ENCODE results near the gene UTP14A. TPM values are rescaled to one million over a fixed set of nuclear protein-coding genes. Genes with fewer than 3 reads are reported as not detected.

The UTP14A gene
- polyA plus RNA-seq, 3 donors, result 13.3 to 17.4 (median 15.2) TPM

Other genes starting within 250 kb of the UTP14A start
- gene XPNPEP2, start 167.2 kb upstream of the UTP14A start, polyA plus RNA-seq, result 1 to 10 TPM in 2 of 3 donors, under 1 TPM in 1; 0.87 to 7.4 (median 6.4) TPM
- 10 to 100 TPM in 2 of 3 donors, 1 to 10 TPM in 1; 2.8 to 14.9 (median 10.7) TPM for gene SASH3, start 126.2 kb upstream of the UTP14A start, polyA plus RNA-seq
- 10 to 100 TPM; 10.5 to 32.8 (median 16.3) TPM for gene ZDHHC9, start 62.3 kb upstream of the UTP14A start, polyA plus RNA-seq
- gene BCORL1, start 76.5 kb downstream of the UTP14A start, polyA plus RNA-seq, result 1 to 10 TPM; 2.4 to 5.2 (median 3.3) TPM
- 1 to 10 TPM; 1.6 to 10.0 (median 6.7) TPM for gene ELF4, start 204.3 kb downstream of the UTP14A start, polyA plus RNA-seq